DND-41 (cell line): ENCODE measurements around the gene THRA.

Experiments
- ATAC-seq: fragments of 200-7000 bp; cut with Tn5 transposase; 3 replicates; pipeline ENCODE4 v1.9.1; 2021; ENCODE audit warnings: low read depth; ENCODE audit not compliant: insufficient read depth
- DNase-seq: peaks from one replicate; pipeline ENCODE4 v3.0.0-alpha.2; 2020
- H2AFZ ChIP-seq: 2 replicates; pipeline ENCODE4 v1.6.0; 2012; ENCODE audit warnings: low read depth, low read length
- H3K27ac ChIP-seq: 2 replicates; pipeline ENCODE4 v1.5.1; 2012; ENCODE audit warnings: low read length, inconsistent platforms
- H3K27me3 ChIP-seq: fragments of 200-600 bp; sonication (generic); 2 replicates; pipeline ENCODE4 v1.6.0; 2012; ENCODE audit warnings: low read length, mild to moderate bottlenecking, inconsistent platforms; ENCODE audit not compliant: insufficient read depth, poor library complexity
- H3K36me3 ChIP-seq: 2 replicates; pipeline ENCODE4 v1.5.1; 2012; ENCODE audit warnings: low read length, inconsistent platforms; ENCODE audit not compliant: insufficient read depth
- H3K4me1 ChIP-seq: 2 replicates; pipeline ENCODE4 v1.5.1; 2012; ENCODE audit warnings: mild to moderate bottlenecking, low read length; ENCODE audit not compliant: insufficient read depth
- H3K4me2 ChIP-seq: 2 replicates; pipeline ENCODE4 v1.6.0; 2012; ENCODE audit warnings: mild to moderate bottlenecking, moderate library complexity, low read length, inconsistent platforms; ENCODE audit not compliant: insufficient read depth
- H3K4me3 ChIP-seq, 2 experiments: fragments of 200-600 bp in 1 of 2; shearing (Covaris generic) in 1 of 2; 2 replicates each; pipeline ENCODE4 v1.5.1; 2012 to 2016; ENCODE audit warnings: inconsistent platforms in 2 of 2, low read length in 2 of 2, mild to moderate bottlenecking in 2 of 2, low read depth in 1 of 2, moderate library complexity in 1 of 2
- H3K79me2 ChIP-seq: 2 replicates; pipeline ENCODE4 v1.6.0; 2012; ENCODE audit warnings: low read length, inconsistent platforms; ENCODE audit not compliant: insufficient read depth
- H3K9ac ChIP-seq: 2 replicates; pipeline ENCODE4 v1.6.0; 2012; ENCODE audit warnings: low read depth, mild to moderate bottlenecking, inconsistent platforms, low read length, moderate library complexity
- H3K9me3 ChIP-seq: 2 replicates; pipeline ENCODE4 v1.5.1; 2012; ENCODE audit warnings: low read length, moderate library complexity, mild to moderate bottlenecking, inconsistent platforms; ENCODE audit not compliant: insufficient read depth, severe bottlenecking
- H4K20me1 ChIP-seq: 2 replicates; pipeline ENCODE4 v1.6.0; 2012; ENCODE audit warnings: low read length; ENCODE audit not compliant: insufficient read depth
- EZH2 ChIP-seq: IDR thresholded peaks from 3 replicates; pipeline ENCODE4 v1.6.1; 2012; ENCODE audit warnings: borderline replicate concordance, low read depth, mild to moderate bottlenecking, moderate library complexity, low read length, inconsistent platforms; ENCODE audit not compliant: severe bottlenecking
- TF ChIP-seq, protein P1 (sequence below): IDR thresholded peaks from 2 replicates; pipeline ENCODE4 v1.5.1; 2012; ENCODE audit warnings: borderline replicate concordance, low read length, moderate library complexity, mild to moderate bottlenecking; ENCODE audit not compliant: poor library complexity, severe bottlenecking; ENCODE audit errors: extremely low read depth

The THRA gene, protein sequence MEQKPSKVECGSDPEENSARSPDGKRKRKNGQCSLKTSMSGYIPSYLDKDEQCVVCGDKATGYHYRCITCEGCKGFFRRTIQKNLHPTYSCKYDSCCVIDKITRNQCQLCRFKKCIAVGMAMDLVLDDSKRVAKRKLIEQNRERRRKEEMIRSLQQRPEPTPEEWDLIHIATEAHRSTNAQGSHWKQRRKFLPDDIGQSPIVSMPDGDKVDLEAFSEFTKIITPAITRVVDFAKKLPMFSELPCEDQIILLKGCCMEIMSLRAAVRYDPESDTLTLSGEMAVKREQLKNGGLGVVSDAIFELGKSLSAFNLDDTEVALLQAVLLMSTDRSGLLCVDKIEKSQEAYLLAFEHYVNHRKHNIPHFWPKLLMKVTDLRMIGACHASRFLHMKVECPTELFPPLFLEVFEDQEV

GRCh38 chr17:40062329-40063186 is at the start of gene THRA:
Gene THRA, plus strand, starts transcription at chr17:40062965. Its CDS starts 11,524 bp downstream, at chr17:40074489.
- H3K36me3 ChIP-seq: no peaks in the 10 kb centered on the region; the same call in 1 of the 2 replicates
- no peaks in the 10 kb centered on the region for H4K20me1 ChIP-seq
- H3K4me3 ChIP-seq: peak within 1 kb of the TSS; percentile 91 to 96
- H3K27ac ChIP-seq: peak within 1 kb of the TSS; percentile 75
- peaks cover 41% of the 10 kb centered on the region for H3K79me2 ChIP-seq
- DNase-seq: peak; percentile 69
- H2AFZ ChIP-seq: peak within 1 kb of the TSS; percentile 89
- H3K4me2 ChIP-seq: peak within 1 kb of the TSS; percentile 95
- H3K9ac ChIP-seq: peak within 1 kb of the TSS; percentile 88
- H3K9me3 ChIP-seq: no peaks in the 10 kb centered on the region
- ATAC-seq: peak; percentile 85
- H3K27me3 ChIP-seq: no peaks in the 10 kb centered on the region
- H3K4me1 ChIP-seq: peaks cover 41% of the 10 kb centered on the region
- no peak for TF ChIP-seq EZH2
- TF ChIP-seq, protein P1, sequence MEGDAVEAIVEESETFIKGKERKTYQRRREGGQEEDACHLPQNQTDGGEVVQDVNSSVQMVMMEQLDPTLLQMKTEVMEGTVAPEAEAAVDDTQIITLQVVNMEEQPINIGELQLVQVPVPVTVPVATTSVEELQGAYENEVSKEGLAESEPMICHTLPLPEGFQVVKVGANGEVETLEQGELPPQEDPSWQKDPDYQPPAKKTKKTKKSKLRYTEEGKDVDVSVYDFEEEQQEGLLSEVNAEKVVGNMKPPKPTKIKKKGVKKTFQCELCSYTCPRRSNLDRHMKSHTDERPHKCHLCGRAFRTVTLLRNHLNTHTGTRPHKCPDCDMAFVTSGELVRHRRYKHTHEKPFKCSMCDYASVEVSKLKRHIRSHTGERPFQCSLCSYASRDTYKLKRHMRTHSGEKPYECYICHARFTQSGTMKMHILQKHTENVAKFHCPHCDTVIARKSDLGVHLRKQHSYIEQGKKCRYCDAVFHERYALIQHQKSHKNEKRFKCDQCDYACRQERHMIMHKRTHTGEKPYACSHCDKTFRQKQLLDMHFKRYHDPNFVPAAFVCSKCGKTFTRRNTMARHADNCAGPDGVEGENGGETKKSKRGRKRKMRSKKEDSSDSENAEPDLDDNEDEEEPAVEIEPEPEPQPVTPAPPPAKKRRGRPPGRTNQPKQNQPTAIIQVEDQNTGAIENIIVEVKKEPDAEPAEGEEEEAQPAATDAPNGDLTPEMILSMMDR: peak; percentile 2

DNA sequence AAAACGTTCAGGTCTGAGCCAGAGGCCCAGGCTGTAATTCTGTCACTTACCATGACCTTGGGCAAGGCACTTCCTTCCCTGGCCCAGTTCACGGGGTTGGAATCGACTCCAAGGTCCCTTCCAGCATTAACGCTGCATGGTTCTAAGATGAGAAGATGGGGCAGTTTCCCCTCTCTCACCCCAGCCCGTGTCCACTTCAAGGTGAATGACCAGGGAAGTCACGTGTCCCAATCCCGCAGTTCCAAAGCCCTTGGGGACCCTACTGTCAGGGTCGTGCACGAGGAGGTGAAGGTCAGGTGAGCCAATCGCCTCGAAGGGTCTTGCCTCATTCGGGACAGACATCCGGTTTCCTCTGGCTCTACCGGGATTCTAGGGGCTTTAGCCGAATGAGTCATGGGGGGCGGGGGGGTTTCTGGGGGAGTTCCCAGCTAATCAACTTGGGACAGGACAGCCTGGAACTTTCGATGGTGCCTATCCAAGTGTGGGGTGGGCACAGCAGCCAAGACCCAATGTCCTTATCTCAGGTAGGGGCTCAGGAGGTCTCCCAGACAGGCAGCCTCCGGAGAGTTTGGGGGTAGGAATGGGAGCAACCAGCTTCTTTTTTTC is 48.3 kb upstream of the THRA start:
- DNase-seq: no peak
- Histone ChIP-seq H3K27ac (no peak overlapping the region), H3K79me2 (no peaks in the 10 kb centered on the region), H3K4me3 (no peak overlapping the region), H2AFZ (no peak overlapping the region), H3K36me3 (peaks cover 8% of the 10 kb centered on the region), H3K4me2 (no peak overlapping the region), H3K4me1 (peaks cover 10% of the 10 kb centered on the region), H3K9me3 (no peaks in the 10 kb centered on the region), H3K27me3 (no peaks in the 10 kb centered on the region), H4K20me1 (no peaks in the 10 kb centered on the region), H3K9ac (no peak overlapping the region)
- no peak for ATAC-seq
- TF ChIP-seq EZH2: no peak
- TF ChIP-seq, protein P1: no peak

DNA sequence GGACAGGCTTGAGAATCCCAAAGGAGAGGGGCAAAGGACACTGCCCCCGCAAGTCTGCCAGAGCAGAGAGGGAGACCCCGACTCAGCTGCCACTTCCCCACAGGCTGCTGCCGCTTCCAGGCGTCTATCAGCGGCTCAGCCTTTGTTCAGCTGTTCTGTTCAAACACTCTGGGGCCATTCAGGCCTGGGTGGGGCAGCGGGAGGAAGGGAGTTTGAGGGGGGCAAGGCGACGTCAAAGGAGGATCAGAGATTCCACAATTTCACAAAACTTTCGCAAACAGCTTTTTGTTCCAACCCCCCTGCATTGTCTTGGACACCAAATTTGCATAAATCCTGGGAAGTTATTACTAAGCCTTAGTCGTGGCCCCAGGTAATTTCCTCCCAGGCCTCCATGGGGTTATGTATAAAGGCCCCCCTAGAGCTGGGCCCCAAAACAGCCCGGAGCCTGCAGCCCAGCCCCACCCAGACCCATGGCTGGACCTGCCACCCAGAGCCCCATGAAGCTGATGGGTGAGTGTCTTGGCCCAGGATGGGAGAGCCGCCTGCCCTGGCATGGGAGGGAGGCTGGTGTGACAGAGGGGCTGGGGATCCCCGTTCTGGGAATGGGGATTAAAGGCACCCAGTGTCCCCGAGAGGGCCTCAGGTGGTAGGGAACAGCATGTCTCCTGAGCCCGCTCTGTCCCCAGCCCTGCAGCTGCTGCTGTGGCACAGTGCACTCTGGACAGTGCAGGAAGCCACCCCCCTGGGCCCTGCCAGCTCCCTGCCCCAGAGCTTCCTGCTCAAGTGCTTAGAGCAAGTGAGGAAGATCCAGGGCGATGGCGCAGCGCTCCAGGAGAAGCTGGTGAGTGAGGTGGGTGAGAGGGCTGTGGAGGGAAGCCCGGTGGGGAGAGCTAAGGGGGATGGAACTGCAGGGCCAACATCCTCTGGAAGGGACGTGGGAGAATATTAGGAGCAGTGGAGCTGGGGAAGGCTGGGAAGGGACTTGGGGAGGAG is 47.5 kb upstream of the THRA start, which contains the start of gene CSF3:
CSF3 (plus strand) TSS at position 436 of the 993 bp plus-strand sequence; CDS start at position 471, 35 bp downstream.
- no peaks in the 10 kb centered on the region for H3K27me3 ChIP-seq
- H3K27ac ChIP-seq: no peak within 1 kb of the TSS
- H3K4me3 ChIP-seq: no peak within 1 kb of the TSS
- H3K4me2 ChIP-seq: no peak within 1 kb of the TSS
- H3K36me3 ChIP-seq: peaks cover 16% of the 10 kb centered on the region
- H3K4me1 ChIP-seq: peaks cover 6% of the 10 kb centered on the region
- H3K79me2 ChIP-seq: no peaks in the 10 kb centered on the region
- no peak within 1 kb of the TSS for H2AFZ ChIP-seq
- H4K20me1 ChIP-seq: no peaks in the 10 kb centered on the region
- no peak within 1 kb of the TSS for H3K9ac ChIP-seq
- no peaks in the 10 kb centered on the region for H3K9me3 ChIP-seq
- no peak for ATAC-seq
- DNase-seq: no peak
- TF ChIP-seq EZH2: no peak
- TF ChIP-seq, protein P1: no peak
